Measurements from ENCODE around the gene CTNNA2.

- TF ChIP-seq CTCF (IDR thresholded peaks at IDR 0.05): no peak
- no peak for TF ChIP-seq POLR2A (IDR thresholded peaks at IDR 0.05)
- no peak for TF ChIP-seq POLR2AphosphoS5 (IDR thresholded peaks at IDR 0.05)
- TF ChIP-seq EP300 (IDR thresholded peaks at IDR 0.05): no peak
These were observed 882.4 kb downstream of the CTNNA2 start for GRCh38 chr2:80395251-80395650.
